HEK293 (cell line): Measurements from ENCODE around the gene RNF222.

Source experiments
- CTCF ChIA-PET: fragments of 350-600 bp; formaldehyde crosslinking; extraction: SDS; loops from one replicate; lab custom pipeline; 2021; ENCODE audit warnings: antibody characterized with exemption; lab: Yijun Ruan, JAX
- POLR2A ChIA-PET: fragments of 300-600 bp; formaldehyde crosslinking; extraction: SDS; loops from one replicate; lab custom pipeline; 2020; ENCODE audit warnings: antibody characterized with exemption, inconsistent platforms; lab: Yijun Ruan, JAX
- H3K27ac ChIP-seq: fragments of 200-500 bp; sonication (Bioruptor generic); 2 replicates; pipeline ENCODE4 v1.5.1; 2014; ENCODE audit warnings: low read depth, low read length, control low read depth, inconsistent platforms; ENCODE audit errors: extremely low read depth
- H3K36me3 ChIP-seq, 2 experiments: fragments of 200-500 bp in 1 of 2; sonication (Bioruptor generic) in 1 of 2; 1 replicate in 1 of 2; 2 replicates in 1 of 2; pipeline ENCODE4 v1.5.1; 2014 to 2017; ENCODE audit warnings: inconsistent platforms in 2 of 2, low read length in 2 of 2; ENCODE audit not compliant: control insufficient read depth in 2 of 2, insufficient read depth in 1 of 2
- H3K4me1 ChIP-seq: fragments of 200-500 bp; sonication (Bioruptor generic); 2 replicates; pipeline ENCODE4 v1.5.1; 2014; ENCODE audit warnings: mild to moderate bottlenecking, low read length, inconsistent platforms; ENCODE audit not compliant: control insufficient read depth, insufficient read depth
- H3K4me3 ChIP-seq: 2 replicates; pipeline ENCODE4 v1.5.1; 2011; ENCODE audit warnings: low read depth, mild to moderate bottlenecking, control low read depth, low read length, moderate library complexity
- H3K9me3 ChIP-seq: fragments of 200-500 bp; sonication (Bioruptor generic); 2 replicates; pipeline ENCODE4 v1.5.1; 2014; ENCODE audit warnings: low read depth, low read length, inconsistent platforms; ENCODE audit not compliant: control insufficient read depth, insufficient read depth
- ATF2 ChIP-seq: fragments of 450-650 bp; formaldehyde crosslinking; IDR thresholded peaks from 2 replicates; pipeline ENCODE4 v1.5.1; 2016; ENCODE audit warnings: missing biosample characterization, missing genetic modification characterization, low read depth
- KLF8 ChIP-seq: fragments of 450-650 bp; formaldehyde crosslinking; IDR thresholded peaks from 2 replicates; pipeline ENCODE4 v1.5.1; 2016; ENCODE audit warnings: missing biosample characterization, missing genetic modification characterization
- REPIN1 ChIP-seq: fragments of 450-650 bp; formaldehyde crosslinking; IDR thresholded peaks from 2 replicates; pipeline ENCODE4 v1.5.1; 2017; ENCODE audit warnings: missing biosample characterization, missing genetic modification characterization, low read depth
- ZBTB10 ChIP-seq: fragments of 450-650 bp; formaldehyde crosslinking; IDR thresholded peaks from 2 replicates; pipeline ENCODE4 v1.5.1; 2016; ENCODE audit warnings: missing biosample characterization, missing genetic modification characterization
- ZBTB49 ChIP-seq: fragments of 450-650 bp; formaldehyde crosslinking; IDR thresholded peaks from 2 replicates; pipeline ENCODE4 v1.5.1; 2016; ENCODE audit warnings: missing biosample characterization, missing genetic modification characterization, low read depth
- ZNF335 ChIP-seq: fragments of 450-650 bp; formaldehyde crosslinking; conservative IDR thresholded peaks from 2 replicates; pipeline ENCODE4 v1.5.1; 2016; ENCODE audit warnings: missing biosample characterization, missing genetic modification characterization
- ZNF354C ChIP-seq: fragments of 450-650 bp; formaldehyde crosslinking; IDR thresholded peaks from 2 replicates; pipeline ENCODE4 v1.5.1; 2016; ENCODE audit warnings: missing biosample characterization, missing genetic modification characterization, low read depth, borderline replicate concordance
- ZNF366 ChIP-seq: fragments of 450-650 bp; formaldehyde crosslinking; conservative IDR thresholded peaks from 2 replicates; pipeline ENCODE4 v1.5.1; 2016; ENCODE audit warnings: missing biosample characterization, missing genetic modification characterization
- ZNF501 ChIP-seq: fragments of 450-650 bp; formaldehyde crosslinking; IDR thresholded peaks from 2 replicates; pipeline ENCODE4 v1.5.1; 2016; ENCODE audit warnings: missing biosample characterization, missing genetic modification characterization
- ZNF521 ChIP-seq: fragments of 450-650 bp; formaldehyde crosslinking; IDR thresholded peaks from 2 replicates; pipeline ENCODE4 v1.5.1; 2017; ENCODE audit warnings: missing biosample characterization, mild to moderate bottlenecking, missing genetic modification characterization
- ZNF530 ChIP-seq: fragments of 450-650 bp; formaldehyde crosslinking; IDR thresholded peaks from 2 replicates; pipeline ENCODE4 v1.5.1; 2016; ENCODE audit warnings: low read depth, missing biosample characterization, missing genetic modification characterization
- ZNF549 ChIP-seq: fragments of 450-650 bp; IDR thresholded peaks from 2 replicates; pipeline ENCODE4 v1.5.1; 2018; ENCODE audit warnings: missing biosample characterization, missing genetic modification characterization, mild to moderate bottlenecking, inconsistent platforms, moderate library complexity
- ZNF639 ChIP-seq: fragments of 450-650 bp; formaldehyde crosslinking; IDR thresholded peaks from 2 replicates; pipeline ENCODE4 v1.5.1; 2016; ENCODE audit warnings: missing biosample characterization, missing genetic modification characterization
- ZNF707 ChIP-seq: fragments of 450-650 bp; formaldehyde crosslinking; IDR thresholded peaks from 2 replicates; pipeline ENCODE4 v1.5.1; 2016; ENCODE audit warnings: missing biosample characterization, missing genetic modification characterization
- ZNF830 ChIP-seq: fragments of 450-650 bp; IDR thresholded peaks from 2 replicates; pipeline ENCODE4 v1.5.0; 2018; ENCODE audit warnings: missing biosample characterization, missing genetic modification characterization, low read depth, mild to moderate bottlenecking, moderate library complexity
- TF ChIP-seq, protein P1 (sequence below): fragments of 450-650 bp; formaldehyde crosslinking; IDR thresholded peaks from 2 replicates; pipeline ENCODE4 v1.5.1; 2016; ENCODE audit warnings: missing biosample characterization, missing genetic modification characterization

The RNF222 gene

GRCh38 chr17:8402921-8403536 lies 5.4 kb upstream of the RNF222 start:
- TF ChIP-seq ZNF830 (tag by site-specific recombination) (no peak), REPIN1 (tag by site-specific recombination) (no peak), ZNF354C (tag by site-specific recombination) (no peak), ZNF707 (tag by site-specific recombination) (no peak), ZBTB10 (tag by site-specific recombination) (no peak), ZNF521 (tag by site-specific recombination) (no peak), ZNF639 (no peak), ZNF549 (tag by site-specific recombination) (no peak), ZNF335 (tag by site-specific recombination) (no peak), ZNF530 (tag by site-specific recombination) (no peak), ZNF366 (tag by site-specific recombination) (no peak), KLF8 (tag by site-specific recombination) (no peak), ATF2 (tag by site-specific recombination) (no peak), ZBTB49 (tag by site-specific recombination) (no peak), ZNF501 (tag by site-specific recombination) (no peak)
- TF ChIP-seq, protein P1, sequence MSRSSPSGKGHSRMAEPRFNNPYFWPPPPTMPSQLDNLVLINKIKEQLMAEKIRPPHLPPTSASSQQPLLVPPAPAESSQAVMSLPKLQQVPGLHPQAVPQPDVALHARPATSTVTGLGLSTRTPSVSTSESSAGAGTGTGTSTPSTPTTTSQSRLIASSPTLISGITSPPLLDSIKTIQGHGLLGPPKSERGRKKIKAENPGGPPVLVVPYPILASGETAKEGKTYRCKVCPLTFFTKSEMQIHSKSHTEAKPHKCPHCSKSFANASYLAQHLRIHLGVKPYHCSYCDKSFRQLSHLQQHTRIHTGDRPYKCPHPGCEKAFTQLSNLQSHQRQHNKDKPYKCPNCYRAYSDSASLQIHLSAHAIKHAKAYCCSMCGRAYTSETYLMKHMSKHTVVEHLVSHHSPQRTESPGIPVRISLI (tag by site-specific recombination): no peak
- Histone ChIP-seq H3K36me3 (no peaks in the 10 kb centered on the region), H3K27ac (no peak overlapping the region), H3K4me3 (no peak overlapping the region), H3K4me1 (no peaks in the 10 kb centered on the region), H3K9me3 (no peaks in the 10 kb centered on the region)
- ChIA-PET CTCF (no interaction called here), POLR2A (no interaction called here)
